ENCODE measurements around the gene PSEN1. TPM values are rescaled to one million over a fixed set of nuclear protein-coding genes. Genes with fewer than 3 reads are reported as not detected.

The PSEN1 gene
- total RNA-seq, 1 experiment from 2014 or later, result 49.9 TPM

DNA sequence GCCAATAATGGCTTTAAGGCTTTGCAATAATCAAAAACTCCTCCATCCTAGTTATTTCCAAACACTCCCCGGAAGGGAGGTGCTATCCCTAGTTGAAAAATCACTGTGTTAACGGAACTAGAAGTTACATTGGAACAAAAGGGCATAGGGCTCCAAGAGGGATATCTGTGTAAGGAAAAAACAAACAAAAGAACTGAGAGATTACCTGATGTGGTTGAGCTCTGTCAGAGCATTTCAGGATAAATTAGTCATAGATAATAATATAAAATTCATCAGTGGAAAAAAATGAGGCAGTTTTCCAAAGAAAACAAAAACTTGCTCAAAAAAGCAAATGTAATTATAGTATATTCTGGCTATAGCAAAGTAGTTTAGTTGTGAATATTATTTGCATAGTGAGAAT is 73.6 kb downstream of the PSEN1 start:
- no peak overlapping the region for H3K23ac ChIP-seq (ENCODE audit: insufficient read length, low read depth, low read length)

More for the DNA sequence above, 73.6 kb downstream of the PSEN1 start:
- TF ChIP-seq, protein P1, sequence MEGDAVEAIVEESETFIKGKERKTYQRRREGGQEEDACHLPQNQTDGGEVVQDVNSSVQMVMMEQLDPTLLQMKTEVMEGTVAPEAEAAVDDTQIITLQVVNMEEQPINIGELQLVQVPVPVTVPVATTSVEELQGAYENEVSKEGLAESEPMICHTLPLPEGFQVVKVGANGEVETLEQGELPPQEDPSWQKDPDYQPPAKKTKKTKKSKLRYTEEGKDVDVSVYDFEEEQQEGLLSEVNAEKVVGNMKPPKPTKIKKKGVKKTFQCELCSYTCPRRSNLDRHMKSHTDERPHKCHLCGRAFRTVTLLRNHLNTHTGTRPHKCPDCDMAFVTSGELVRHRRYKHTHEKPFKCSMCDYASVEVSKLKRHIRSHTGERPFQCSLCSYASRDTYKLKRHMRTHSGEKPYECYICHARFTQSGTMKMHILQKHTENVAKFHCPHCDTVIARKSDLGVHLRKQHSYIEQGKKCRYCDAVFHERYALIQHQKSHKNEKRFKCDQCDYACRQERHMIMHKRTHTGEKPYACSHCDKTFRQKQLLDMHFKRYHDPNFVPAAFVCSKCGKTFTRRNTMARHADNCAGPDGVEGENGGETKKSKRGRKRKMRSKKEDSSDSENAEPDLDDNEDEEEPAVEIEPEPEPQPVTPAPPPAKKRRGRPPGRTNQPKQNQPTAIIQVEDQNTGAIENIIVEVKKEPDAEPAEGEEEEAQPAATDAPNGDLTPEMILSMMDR (conservative IDR thresholded peaks at IDR 0.05), result no peak
- no peak overlapping the region for H3K18ac ChIP-seq (ENCODE audit: insufficient read length, low read depth, low read length)
- H2BK5ac ChIP-seq (ENCODE audit: insufficient read length, low read length), result no peak overlapping the region
- H3K23me2 ChIP-seq (ENCODE audit: insufficient read length, low read depth, low read length, poor library complexity, severe bottlenecking), result no peaks in the 10 kb centered on the region
- no peak for DNase-seq
- H2BK120ac ChIP-seq (ENCODE audit: low read depth, low read length, poor library complexity, severe bottlenecking), result no peak overlapping the region
- no peak overlapping the region for H2AFZ ChIP-seq (ENCODE audit: low read length)
- no peaks in the 10 kb centered on the region for H3K79me2 ChIP-seq (ENCODE audit: insufficient read depth, low read length)
- H2BK12ac ChIP-seq (ENCODE audit: insufficient read length, low read depth, low read length), result no peak overlapping the region
- H2BK20ac ChIP-seq (ENCODE audit: low read depth, low read length, poor library complexity, severe bottlenecking), result no peak overlapping the region
- no peak overlapping the region for H3K4ac ChIP-seq (ENCODE audit: low read depth, low read length)
- H3K27me3 ChIP-seq (ENCODE audit: insufficient read depth, low read length), result no peaks in the 10 kb centered on the region
- no peak overlapping the region for H3K56ac ChIP-seq (ENCODE audit: insufficient read length, low read depth, low read length)
- WGBS (ENCODE audit: extremely low coverage, insufficient read length, low lambda C conversion rate), result no CpG with 5 or more reads among the region's 2 CpGs
- no peaks in the 10 kb centered on the region for H3K79me1 ChIP-seq (ENCODE audit: insufficient read depth, low read depth, low read length, poor library complexity, severe bottlenecking)
- peaks cover 3 to 4% of the 10 kb centered on the region in 2 experiments; a peak in 4 of 5 replicates for H3K9me3 Mint-ChIP-seq
- peak overlapping the region in 1 of 3 experiments; percentile 58; a peak in 1 of 7 replicates for H3K27ac Mint-ChIP-seq
- H3K4me3 Mint-ChIP-seq, result no peak overlapping the region
- no peak overlapping the region for H2AK5ac ChIP-seq (ENCODE audit: insufficient read length, low read length)
- H3K27me3 Mint-ChIP-seq (ENCODE audit: low read depth), result no peaks in the 10 kb centered on the region
- H3K4me2 ChIP-seq (ENCODE audit: insufficient read depth, insufficient read length, low read length), result no peak overlapping the region
- H4K20me1 ChIP-seq (ENCODE audit: control insufficient read depth, insufficient read depth, insufficient read length), result no peaks in the 10 kb centered on the region
- no peaks in the 10 kb centered on the region for H3K4me1 ChIP-seq (ENCODE audit: insufficient read depth, low read length)
- H4K8ac ChIP-seq (replicated peaks; ENCODE audit: insufficient read length, low read depth, low read length), result no peak overlapping the region
- no peak overlapping the region for H2BK15ac ChIP-seq (ENCODE audit: low read depth, low read length)
- H3K4me1 Mint-ChIP-seq, result no peaks in the 10 kb centered on the region
- H3K9me3 ChIP-seq (ENCODE audit: control insufficient read depth, low read depth, low read length), result no peaks in the 10 kb centered on the region
- H3T11ph ChIP-seq (ENCODE audit: low read length), result no peak overlapping the region
- no peak overlapping the region for H3K9ac ChIP-seq (ENCODE audit: extremely low read depth, insufficient read length, low read length)
- no peak overlapping the region for H3K14ac ChIP-seq (ENCODE audit: insufficient read depth, low read length)
- no peak overlapping the region for H3K27ac ChIP-seq (ENCODE audit: insufficient read length, low read depth, low read length)
- H4K5ac ChIP-seq (ENCODE audit: insufficient read length, low read depth, low read length), result no peak overlapping the region
- no peak overlapping the region for H4K91ac ChIP-seq (ENCODE audit: insufficient read length, low read depth, low read length)
- peaks cover 41 to 69% (median 63%) of the 10 kb centered on the region in 3 experiments for H3K36me3 Mint-ChIP-seq (ENCODE audit: insufficient read depth in 1 of 3, low read depth in 3 of 3)
